Lower leg skin (tissue), 4 donors: ENCODE data around the gene MYL3. TPM values are rescaled to one million over a fixed set of nuclear protein-coding genes. Genes with fewer than 3 reads are reported as not detected.

Experiments
- DNase-seq, 2 donors: peaks; one replicate each; pipeline ENCODE4 v3.0.0-alpha.2; 2019; ENCODE audit warnings: low spot score in 2 of 2
- H3K4me3 ChIP-seq: fragments of 200-600 bp; sonication (generic); 2 replicates; pipeline ENCODE4 v1.5.1; 2017; ENCODE audit warnings: mild to moderate bottlenecking, low read depth; ENCODE audit not compliant: poor library complexity, severe bottlenecking
- CTCF ChIP-seq, 3 donors: fragments of 450-650 bp; IDR thresholded peaks; one replicate each; pipeline ENCODE4 v1.5.1; 2016; ENCODE audit warnings: antibody characterized with exemption in 3 of 3, mild to moderate bottlenecking in 3 of 3, moderate library complexity in 2 of 3
- POLR2A ChIP-seq, 2 donors: fragments of 450-650 bp; IDR thresholded peaks; one replicate each; pipeline ENCODE4 v1.6.1; 2016 to 2017; ENCODE audit warnings: antibody characterized with exemption in 2 of 2, mild to moderate bottlenecking in 1 of 2, moderate library complexity in 1 of 2
- WGBS, 2 donors: methylation state at CpG; one replicate each; pipeline ENCODE4 v1.1.5; 2018; 5-methylcytosine and 5-hydroxymethylcytosine counted together
- intact Hi-C: fragments of 100-400 bp; cut with DNase I; formaldehyde crosslinking; loops from one replicate; pipeline ENCODE4 v1.15.0; 2023; ENCODE audit warnings: low total_unique reads
- total RNA-seq, 4 donors: library from RNA; depleted of rRNA; stranded (reverse); fragments of >200 nt; gene quantifications; one replicate each; pipeline ENCODE4 v1.1.0, GENCODE V29; 2016

The MYL3 gene
- total RNA-seq, 4 donors from 2014 or later, result 0.59 to 1.7 (median 1.3) TPM; not detected in 1

DNA sequence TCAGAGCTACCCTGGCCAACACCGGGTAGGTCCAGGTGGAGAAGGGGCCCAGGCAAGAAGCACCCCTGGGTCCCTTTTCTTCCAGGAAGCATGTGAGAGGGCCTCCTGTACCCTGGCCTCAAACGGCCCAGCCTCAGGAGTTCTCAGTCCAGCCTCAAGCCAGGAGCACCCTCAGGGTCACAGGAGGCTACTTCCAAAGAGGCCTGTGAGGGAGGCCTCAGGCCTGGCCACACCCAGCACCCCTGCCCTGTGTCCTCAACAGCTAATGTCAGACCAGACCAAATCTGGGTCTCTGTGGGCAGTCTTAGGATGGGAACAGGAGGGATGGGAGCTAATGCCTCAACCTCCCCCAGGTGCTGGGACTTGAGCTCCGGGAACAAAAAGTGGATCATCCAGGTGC is 37.8 kb upstream of the MYL3 start:
- intact Hi-C loops, result no loop called here
- no peak overlapping the region for H3K4me3 ChIP-seq
- no peak for TF ChIP-seq CTCF (IDR thresholded peaks at IDR 0.05)
- TF ChIP-seq POLR2A (IDR thresholded peaks at IDR 0.05), result no peak
- WGBS, 2 donors, result 72 to 89% methylated on average over 3 of the region's 3 CpGs
- no peak for DNase-seq

GRCh38 chr3:46900356-46900755 is 37.1 kb upstream of the MYL3 start:
- H3K4me3 ChIP-seq, result no peak overlapping the region
- WGBS, 2 donors, result 86 to 89% methylated on average over 6 of the region's 6 CpGs
- intact Hi-C loops, result no loop called here
- TF ChIP-seq CTCF (IDR thresholded peaks at IDR 0.05) (no peak), POLR2A (IDR thresholded peaks at IDR 0.05) (no peak)
- no peak for DNase-seq

GRCh38 chr3:46900007-46900292 is 36.7 kb upstream of the MYL3 start:
- no peak for DNase-seq
- intact Hi-C loops, result no loop called here
- 61 to 78% methylated on average over 4 to 5 of the region's 5 CpGs for WGBS, 2 donors

GRCh38 chr3:46899151-46900006 is 36.1 kb upstream of the MYL3 start:
- no peak overlapping the region for H3K4me3 ChIP-seq
- WGBS, 2 donors, result 82 to 88% methylated on average over 20 to 21 of the region's 22 CpGs
- no peak for DNase-seq
- intact Hi-C loops, result loop anchor here (5.0 kb wide), 1 partner anchor 192 kb away; no protein-coding TSS in a partner anchor
- TF ChIP-seq CTCF (IDR thresholded peaks at IDR 0.05) (no peak), POLR2A (IDR thresholded peaks at IDR 0.05) (no peak)

More at GRCh38 chr3:46900007-46900292, 36.7 kb upstream of the MYL3 start:
- H3K4me3 ChIP-seq, result no peak overlapping the region
- TF ChIP-seq CTCF (IDR thresholded peaks at IDR 0.05), result no peak
- TF ChIP-seq POLR2A (IDR thresholded peaks at IDR 0.05), result no peak

DNA sequence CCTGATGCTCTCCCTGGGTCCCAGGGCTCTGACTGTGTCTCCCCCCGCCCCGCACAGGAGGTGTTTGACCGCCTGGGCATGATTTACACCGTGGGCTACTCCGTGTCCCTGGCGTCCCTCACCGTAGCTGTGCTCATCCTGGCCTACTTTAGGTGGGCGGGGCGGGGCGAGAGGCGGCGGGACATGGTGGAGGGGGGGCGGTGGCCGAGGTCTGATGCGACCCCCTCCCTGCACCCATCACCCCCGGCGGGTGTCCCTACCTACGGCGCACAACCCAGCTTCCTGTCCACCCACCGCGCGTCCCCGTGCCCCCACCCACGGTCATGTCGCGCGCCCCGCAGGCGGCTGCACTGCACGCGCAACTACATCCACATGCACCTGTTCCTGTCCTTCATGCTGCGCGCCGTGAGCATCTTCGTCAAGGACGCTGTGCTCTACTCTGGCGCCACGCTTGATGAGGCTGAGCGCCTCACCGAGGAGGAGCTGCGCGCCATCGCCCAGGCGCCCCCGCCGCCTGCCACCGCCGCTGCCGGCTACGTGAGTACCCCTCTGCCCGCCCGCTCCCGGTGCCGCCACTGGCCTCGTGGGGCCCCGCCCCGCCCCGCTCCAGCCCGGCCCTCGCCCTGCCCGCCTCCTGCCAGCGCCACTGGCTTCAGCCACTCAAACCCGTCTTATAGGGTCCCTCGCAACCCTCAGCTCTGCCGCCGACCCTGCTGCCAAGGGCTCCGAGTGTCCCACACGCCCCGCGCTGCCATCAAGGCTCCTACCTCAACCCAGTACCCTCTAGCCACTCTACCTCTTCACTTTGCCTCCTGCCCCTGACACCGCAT is 35.3 kb upstream of the MYL3 start:
- TF ChIP-seq CTCF (IDR thresholded peaks at IDR 0.05), result no peak
- no peak for TF ChIP-seq POLR2A (IDR thresholded peaks at IDR 0.05)
- WGBS, 2 donors, result 32 to 50% methylated on average over 38 to 70 of the region's 71 CpGs
- no peak overlapping the region for H3K4me3 ChIP-seq
- intact Hi-C loops, result loop anchor here (5.0 kb wide), 1 partner anchor 191 kb away; no protein-coding TSS in a partner anchor
- DNase-seq, result no peak
